ENCODE results near the gene ZNF681.
"Not testable (repeated sequence)": the region's sequence is repeated elsewhere in the genome, so short reads cannot be mapped to it uniquely, and the experiment has no call there.

The ZNF681 gene

DNA sequence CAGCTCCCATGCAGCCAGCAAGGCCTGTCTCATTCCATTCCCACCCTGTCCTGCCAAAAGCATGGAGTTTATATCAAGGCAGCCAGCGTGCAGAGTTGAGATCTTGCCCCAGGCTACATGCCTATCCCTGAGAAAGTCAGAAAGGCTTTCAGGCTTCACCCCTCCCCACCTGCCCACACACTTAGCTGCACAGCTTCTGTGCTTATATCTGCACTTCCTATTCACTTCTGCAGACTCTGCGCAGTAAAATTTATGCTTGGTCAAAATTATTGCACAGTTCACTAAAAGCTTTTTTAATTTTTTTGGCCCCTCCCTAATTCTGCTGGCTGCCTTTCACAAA lies 59.2 kb downstream of the ZNF681 start:
- CTCF ChIA-PET: interaction anchor here (0.5 kb wide), 1 partner anchor 22 kb away, joined by 9 read pairs; no protein-coding TSS in a partner anchor
- POLR2A ChIA-PET (ENCODE audit: low non-redundant PET): no interaction called here
- peak; percentile 57 for DNase-seq (ENCODE audit: low spot score)
- H3K27ac ChIP-seq: peak overlapping the region; percentile 74
- TF ChIP-seq, protein P1, sequence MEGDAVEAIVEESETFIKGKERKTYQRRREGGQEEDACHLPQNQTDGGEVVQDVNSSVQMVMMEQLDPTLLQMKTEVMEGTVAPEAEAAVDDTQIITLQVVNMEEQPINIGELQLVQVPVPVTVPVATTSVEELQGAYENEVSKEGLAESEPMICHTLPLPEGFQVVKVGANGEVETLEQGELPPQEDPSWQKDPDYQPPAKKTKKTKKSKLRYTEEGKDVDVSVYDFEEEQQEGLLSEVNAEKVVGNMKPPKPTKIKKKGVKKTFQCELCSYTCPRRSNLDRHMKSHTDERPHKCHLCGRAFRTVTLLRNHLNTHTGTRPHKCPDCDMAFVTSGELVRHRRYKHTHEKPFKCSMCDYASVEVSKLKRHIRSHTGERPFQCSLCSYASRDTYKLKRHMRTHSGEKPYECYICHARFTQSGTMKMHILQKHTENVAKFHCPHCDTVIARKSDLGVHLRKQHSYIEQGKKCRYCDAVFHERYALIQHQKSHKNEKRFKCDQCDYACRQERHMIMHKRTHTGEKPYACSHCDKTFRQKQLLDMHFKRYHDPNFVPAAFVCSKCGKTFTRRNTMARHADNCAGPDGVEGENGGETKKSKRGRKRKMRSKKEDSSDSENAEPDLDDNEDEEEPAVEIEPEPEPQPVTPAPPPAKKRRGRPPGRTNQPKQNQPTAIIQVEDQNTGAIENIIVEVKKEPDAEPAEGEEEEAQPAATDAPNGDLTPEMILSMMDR (conservative IDR thresholded peaks at IDR 0.05; ENCODE audit: low read depth): no peak

DNA sequence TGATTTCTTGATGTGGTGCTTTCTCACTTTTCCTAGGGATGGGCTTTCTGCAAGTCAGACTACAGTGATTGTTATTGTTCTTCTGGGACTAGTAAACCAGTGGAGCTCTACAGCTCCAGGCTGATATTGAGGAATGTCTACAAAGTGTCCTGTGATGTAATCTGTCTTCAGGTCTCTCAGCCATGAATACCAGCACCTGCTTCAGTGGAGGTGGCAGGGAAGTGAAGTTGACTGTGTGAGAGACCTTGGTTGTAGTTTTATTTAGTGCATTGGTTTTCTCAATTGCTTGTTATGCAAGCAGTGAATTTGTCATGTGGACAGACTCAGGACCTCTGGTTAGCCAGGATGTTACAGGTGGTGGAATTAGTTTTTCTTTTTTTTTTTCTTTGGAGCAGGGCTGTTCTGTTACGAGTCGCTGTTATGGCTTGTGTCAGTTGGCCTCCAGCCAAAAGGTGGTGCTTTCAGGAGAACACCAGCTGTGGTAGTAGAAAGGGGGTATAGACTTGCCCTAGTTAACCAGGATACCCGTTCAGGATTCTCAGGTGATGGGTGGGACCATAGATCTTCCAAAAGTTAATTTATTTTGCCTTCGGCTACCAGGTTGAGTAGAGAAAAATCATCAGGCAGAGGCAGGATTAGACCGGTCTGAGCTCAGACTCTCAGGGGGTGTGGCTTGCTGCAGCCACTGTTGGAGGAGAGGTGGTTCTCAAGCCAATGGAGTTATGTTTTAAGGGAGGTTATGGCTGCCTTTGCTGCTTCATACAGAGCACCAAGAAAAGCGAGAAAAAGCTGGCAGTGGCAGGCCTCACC lies 59.8 kb downstream of the ZNF681 start:
- ChIA-PET POLR2A (ENCODE audit: low non-redundant PET) (no interaction called here), CTCF (interaction anchor here (0.5 kb wide), 1 partner anchor 21 kb away, joined by 9 read pairs; no protein-coding TSS in a partner anchor)
- peak overlapping the region; percentile 74 for H3K27ac ChIP-seq
- peak; percentile 32 for DNase-seq (ENCODE audit: low spot score)
- TF ChIP-seq, protein P1 (conservative IDR thresholded peaks at IDR 0.05; ENCODE audit: low read depth): no peak

DNA sequence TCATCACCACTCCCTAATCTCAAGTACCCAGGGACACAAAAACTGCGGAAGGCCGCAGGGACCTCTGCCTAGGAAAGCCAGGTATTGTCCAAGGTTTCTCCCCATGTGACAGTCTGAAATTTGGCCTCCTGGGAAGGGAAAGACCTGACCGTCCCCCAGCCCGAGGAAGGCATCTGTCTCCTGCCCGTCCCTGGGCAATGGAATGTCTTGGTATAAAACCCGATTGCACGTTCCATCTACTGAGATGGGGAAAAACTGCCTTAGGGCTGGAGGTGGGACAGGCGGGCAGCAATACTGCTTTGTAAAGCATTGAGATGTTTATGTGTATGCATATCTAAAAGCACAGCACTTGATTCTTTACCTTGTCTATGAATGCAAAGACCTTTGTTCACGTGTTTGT lies 65.8 kb downstream of the ZNF681 start:
- H3K27ac ChIP-seq; POLR2A ChIA-PET (ENCODE audit: low non-redundant PET); DNase-seq (ENCODE audit: low spot score); CTCF ChIA-PET: not testable (repeated sequence)

Data from RWPE1 (cell line).